ENCODE results near the gene CTDSP2. TPM values are rescaled to one million over a fixed set of nuclear protein-coding genes. Genes with fewer than 3 reads are reported as not detected.

CTDSP2 gene
- total RNA-seq, 1 donor: 64.8 TPM

- H3K4me3 ChIP-seq (ENCODE audit: low read depth, low read length): no peak overlapping the region
- DNase-seq (ENCODE audit: low read depth): no peak
- no peak for TF ChIP-seq CTCF (IDR thresholded peaks at IDR 0.05; ENCODE audit: insufficient read depth, low read depth, low read length)
Measured at GRCh38 chr12:57813111-57813970, 33.2 kb downstream of the CTDSP2 start.

GRCh38 chr12:57811028-57811755 is 35.3 kb downstream of the CTDSP2 start:
- DNase-seq (ENCODE audit: low read depth): no peak
- no peak for TF ChIP-seq CTCF (IDR thresholded peaks at IDR 0.05; ENCODE audit: insufficient read depth, low read depth, low read length)

GRCh38 chr12:57810450-57810849 is 36.1 kb downstream of the CTDSP2 start:
- DNase-seq (ENCODE audit: low read depth): peak; percentile 31
- no peak for TF ChIP-seq CTCF (IDR thresholded peaks at IDR 0.05; ENCODE audit: insufficient read depth, low read depth, low read length)
- no peak overlapping the region for H3K4me3 ChIP-seq (ENCODE audit: low read depth, low read length)

More at GRCh38 chr12:57811028-57811755, 35.3 kb downstream of the CTDSP2 start:
- H3K4me3 ChIP-seq (ENCODE audit: low read depth, low read length): no peak overlapping the region

- H3K4me3 ChIP-seq (ENCODE audit: low read depth, low read length): no peak overlapping the region
- DNase-seq (ENCODE audit: low read depth): no peak
- TF ChIP-seq CTCF (IDR thresholded peaks at IDR 0.05; ENCODE audit: insufficient read depth, low read depth, low read length): no peak
Measured at GRCh38 chr12:57809425-57809824, 37.1 kb downstream of the CTDSP2 start.

GRCh38 chr12:57808351-57808750 is 38.2 kb downstream of the CTDSP2 start:
- H3K4me3 ChIP-seq (ENCODE audit: low read depth, low read length): no peak overlapping the region
- no peak for DNase-seq (ENCODE audit: low read depth)
- TF ChIP-seq CTCF (IDR thresholded peaks at IDR 0.05; ENCODE audit: insufficient read depth, low read depth, low read length): no peak

- TF ChIP-seq CTCF (IDR thresholded peaks at IDR 0.05; ENCODE audit: insufficient read depth, low read depth, low read length): no peak
- H3K4me3 ChIP-seq (ENCODE audit: low read depth, low read length): no peak overlapping the region
- DNase-seq (ENCODE audit: low read depth): no peak
Measured at GRCh38 chr12:57807285-57807684, 39.2 kb downstream of the CTDSP2 start.

All from fibroblast of villous mesenchyme (primary cell).